ENCODE measurements around the gene ZNF570.

DNA sequence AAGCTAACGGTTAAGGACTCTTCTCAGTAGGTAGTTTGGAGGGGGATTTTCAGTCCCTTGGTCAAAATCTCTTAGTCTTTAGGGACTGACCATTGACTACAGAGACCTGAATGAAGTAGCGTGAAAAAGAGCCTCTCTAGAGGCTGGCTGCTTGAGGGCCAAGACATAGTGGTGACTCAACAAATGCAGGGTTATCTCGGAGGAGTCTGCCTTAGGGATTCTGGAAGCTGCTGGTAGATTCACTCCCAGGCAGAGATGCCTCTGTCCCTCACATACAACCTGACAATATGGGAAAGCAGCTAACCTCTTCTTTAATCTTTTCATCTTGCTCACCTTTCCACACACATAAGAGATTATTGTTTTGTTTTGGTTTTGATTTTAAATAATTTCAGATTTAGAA lies 42.7 kb downstream of the ZNF570 start:
- TF ChIP-seq, protein P1, sequence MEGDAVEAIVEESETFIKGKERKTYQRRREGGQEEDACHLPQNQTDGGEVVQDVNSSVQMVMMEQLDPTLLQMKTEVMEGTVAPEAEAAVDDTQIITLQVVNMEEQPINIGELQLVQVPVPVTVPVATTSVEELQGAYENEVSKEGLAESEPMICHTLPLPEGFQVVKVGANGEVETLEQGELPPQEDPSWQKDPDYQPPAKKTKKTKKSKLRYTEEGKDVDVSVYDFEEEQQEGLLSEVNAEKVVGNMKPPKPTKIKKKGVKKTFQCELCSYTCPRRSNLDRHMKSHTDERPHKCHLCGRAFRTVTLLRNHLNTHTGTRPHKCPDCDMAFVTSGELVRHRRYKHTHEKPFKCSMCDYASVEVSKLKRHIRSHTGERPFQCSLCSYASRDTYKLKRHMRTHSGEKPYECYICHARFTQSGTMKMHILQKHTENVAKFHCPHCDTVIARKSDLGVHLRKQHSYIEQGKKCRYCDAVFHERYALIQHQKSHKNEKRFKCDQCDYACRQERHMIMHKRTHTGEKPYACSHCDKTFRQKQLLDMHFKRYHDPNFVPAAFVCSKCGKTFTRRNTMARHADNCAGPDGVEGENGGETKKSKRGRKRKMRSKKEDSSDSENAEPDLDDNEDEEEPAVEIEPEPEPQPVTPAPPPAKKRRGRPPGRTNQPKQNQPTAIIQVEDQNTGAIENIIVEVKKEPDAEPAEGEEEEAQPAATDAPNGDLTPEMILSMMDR (IDR thresholded peaks at IDR 0.05), result no peak
- no peak for TF ChIP-seq POLR2A (IDR thresholded peaks at IDR 0.05)
- TF ChIP-seq POLR2AphosphoS5 (IDR thresholded peaks at IDR 0.05; ENCODE audit: insufficient read depth in 1 of 2, low read depth in 1 of 2), result no peak

All from vagina (tissue), 2 donors.